ENCODE measurements around the gene ZNF490. TPM values are rescaled to one million over a fixed set of nuclear protein-coding genes. Genes with fewer than 3 reads are reported as not detected.

The ZNF490 gene
- total RNA-seq = 5.2 TPM

DNA sequence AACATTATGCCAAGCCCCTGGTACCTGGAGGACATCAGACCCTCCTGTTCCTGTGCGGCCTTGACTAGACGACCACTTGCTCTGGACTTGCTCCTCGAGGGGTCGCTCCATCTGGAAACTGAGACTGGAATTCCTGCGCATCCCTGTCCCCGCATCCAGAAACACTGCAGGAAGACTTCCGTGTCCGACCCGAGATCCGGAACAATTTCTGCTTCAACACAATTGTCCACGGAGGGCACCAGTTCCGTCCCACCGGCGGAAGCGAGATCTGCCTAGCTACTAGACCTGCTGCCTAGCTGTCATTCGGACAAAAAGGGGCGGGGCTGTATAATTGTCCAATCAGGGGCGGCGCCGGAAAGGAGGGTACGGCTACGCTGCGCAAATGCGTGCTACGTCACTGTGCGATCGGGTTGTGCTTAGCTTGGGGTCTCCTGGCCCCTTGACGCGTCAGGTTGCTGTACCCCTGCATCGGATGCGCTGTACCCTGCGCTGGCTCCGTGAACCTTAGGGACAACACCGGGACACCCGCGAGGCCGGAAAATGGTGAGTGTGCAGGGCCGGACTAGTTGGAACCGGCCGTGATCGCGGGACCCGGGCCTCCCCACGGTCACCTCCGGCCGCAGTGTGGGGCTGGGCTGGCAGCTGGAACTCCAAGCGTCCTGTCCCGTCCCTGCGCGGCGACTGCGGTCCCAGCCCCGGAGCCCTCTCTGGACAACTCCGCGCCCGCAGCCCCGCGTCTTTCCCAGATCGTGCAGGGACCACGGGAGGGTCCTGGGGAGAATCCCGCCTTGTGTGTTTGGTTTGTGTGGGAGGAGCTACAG is at the start of gene ZNF490, which contains the start of gene ZNF791:
Gene ZNF490 (minus strand): TSS at position 274 of the 821 bp plus-strand sequence. CDS start 133 bp downstream, at position 141.
Gene ZNF791 (plus strand): TSS at position 381 of the 821 bp plus-strand sequence. CDS start 160 bp downstream, at position 541.
- peak within 1 kb of the TSS; percentile 92 to 100 (median 95) for H3K4me3 ChIP-seq (ENCODE audit: low read length in 3 of 3)
- peaks cover 6 to 24% (median 19%) of the 10 kb centered on the region in 3 donors for H3K36me3 ChIP-seq (ENCODE audit: control insufficient read depth in 3 of 3, insufficient read depth in 3 of 3, low read length in 3 of 3)
- H3K27ac ChIP-seq (ENCODE audit: low read depth, low read length) = peak within 1 kb of the TSS; percentile 98
- H3K9me3 ChIP-seq (ENCODE audit: control insufficient read depth in 3 of 3, low read length in 3 of 3) = no peaks in the 10 kb centered on the region
- H3K9ac ChIP-seq (ENCODE audit: low read depth in 1 of 3, low read length in 3 of 3) = peak within 1 kb of the TSS; percentile 97 to 100 (median 99)
- no peaks in the 10 kb centered on the region for H3K27me3 ChIP-seq (ENCODE audit: control insufficient read depth in 3 of 3, insufficient read depth in 3 of 3, low read length in 3 of 3)
- H3K4me1 ChIP-seq (ENCODE audit: control insufficient read depth in 3 of 3, insufficient read depth in 3 of 3, low read length in 3 of 3) = peaks cover 10 to 17% (median 15%) of the 10 kb centered on the region in 3 donors

DNA sequence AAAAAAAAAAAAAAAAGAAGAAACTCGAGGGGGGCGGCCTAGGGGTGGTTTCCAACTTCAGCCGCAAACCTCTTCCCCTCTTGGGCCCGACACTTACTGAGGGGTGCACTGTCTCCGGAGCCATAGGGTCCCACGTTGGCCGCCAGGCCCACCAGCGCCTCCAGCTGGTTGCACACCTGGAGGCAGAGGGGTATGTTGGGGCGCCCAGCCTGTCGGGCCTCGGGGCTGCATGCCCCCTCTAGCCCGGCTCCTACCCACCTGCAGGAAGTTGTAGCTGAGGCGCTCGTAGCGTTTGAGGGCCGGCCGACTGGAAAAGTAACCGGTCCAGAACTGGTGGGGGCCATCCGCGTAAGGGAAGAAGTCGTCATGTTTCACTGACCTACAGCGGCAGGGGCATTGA is 47.4 kb upstream of the ZNF490 start:
- Histone ChIP-seq H3K4me3 (ENCODE audit: low read length in 3 of 3) (no peak overlapping the region), H3K4me1 (ENCODE audit: control insufficient read depth in 3 of 3, insufficient read depth in 3 of 3, low read length in 3 of 3) (no peaks in the 10 kb centered on the region), H3K27ac (ENCODE audit: low read depth, low read length) (no peak overlapping the region), H3K27me3 (ENCODE audit: control insufficient read depth in 3 of 3, insufficient read depth in 3 of 3, low read length in 3 of 3) (no peaks in the 10 kb centered on the region), H3K9me3 (ENCODE audit: control insufficient read depth in 3 of 3, low read length in 3 of 3) (no peaks in the 10 kb centered on the region), H3K36me3 (ENCODE audit: control insufficient read depth in 3 of 3, insufficient read depth in 3 of 3, low read length in 3 of 3) (peaks cover 36 to 46% (median 42%) of the 10 kb centered on the region in 3 donors), H3K9ac (ENCODE audit: low read depth in 1 of 3, low read length in 3 of 3) (no peak overlapping the region)

DNA sequence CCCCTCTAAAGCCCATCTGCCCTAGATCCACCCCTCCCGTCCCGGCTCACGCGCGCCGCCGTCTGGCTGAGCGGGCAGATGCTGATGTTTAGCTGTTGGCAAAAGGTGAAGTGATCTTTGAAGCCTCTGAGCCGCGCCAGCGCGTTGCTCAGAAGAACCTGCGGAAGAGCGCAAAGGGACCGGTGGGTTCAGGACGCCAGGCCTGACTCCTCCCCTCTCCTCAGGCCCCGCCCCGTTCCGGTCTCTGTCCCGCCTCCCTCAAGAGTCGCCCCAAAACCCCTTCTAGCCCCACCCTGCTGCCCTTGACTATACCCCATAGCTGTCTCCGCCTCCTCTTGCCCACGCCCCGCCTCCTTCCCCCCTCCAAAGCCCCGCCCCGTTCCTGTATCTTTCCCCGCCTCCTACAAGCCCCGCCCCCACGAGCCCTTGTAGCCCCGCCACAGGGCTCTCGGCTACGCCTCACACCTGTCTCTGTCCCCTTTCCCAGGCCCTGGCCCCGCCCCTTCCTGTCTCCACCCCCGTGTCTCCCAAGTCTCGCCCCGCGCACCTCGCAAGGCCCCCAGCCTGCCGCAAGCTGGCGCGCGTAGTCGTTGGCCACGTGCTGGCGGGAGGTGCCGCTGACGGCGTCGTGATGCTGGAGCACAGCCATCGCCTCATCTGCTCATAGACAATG is 46.4 kb upstream of the ZNF490 start:
- H3K9me3 ChIP-seq (ENCODE audit: control insufficient read depth in 3 of 3, low read length in 3 of 3) = no peaks in the 10 kb centered on the region
- H3K27me3 ChIP-seq (ENCODE audit: control insufficient read depth in 3 of 3, insufficient read depth in 3 of 3, low read length in 3 of 3) = no peaks in the 10 kb centered on the region
- H3K9ac ChIP-seq (ENCODE audit: low read depth in 1 of 3, low read length in 3 of 3) = no peak overlapping the region
- no peak overlapping the region for H3K4me3 ChIP-seq (ENCODE audit: low read length in 3 of 3)
- no peaks in the 10 kb centered on the region for H3K4me1 ChIP-seq (ENCODE audit: control insufficient read depth in 3 of 3, insufficient read depth in 3 of 3, low read length in 3 of 3)
- peaks cover 36 to 45% (median 42%) of the 10 kb centered on the region in 3 donors for H3K36me3 ChIP-seq (ENCODE audit: control insufficient read depth in 3 of 3, insufficient read depth in 3 of 3, low read length in 3 of 3)
- H3K27ac ChIP-seq (ENCODE audit: low read depth, low read length) = no peak overlapping the region

DNA sequence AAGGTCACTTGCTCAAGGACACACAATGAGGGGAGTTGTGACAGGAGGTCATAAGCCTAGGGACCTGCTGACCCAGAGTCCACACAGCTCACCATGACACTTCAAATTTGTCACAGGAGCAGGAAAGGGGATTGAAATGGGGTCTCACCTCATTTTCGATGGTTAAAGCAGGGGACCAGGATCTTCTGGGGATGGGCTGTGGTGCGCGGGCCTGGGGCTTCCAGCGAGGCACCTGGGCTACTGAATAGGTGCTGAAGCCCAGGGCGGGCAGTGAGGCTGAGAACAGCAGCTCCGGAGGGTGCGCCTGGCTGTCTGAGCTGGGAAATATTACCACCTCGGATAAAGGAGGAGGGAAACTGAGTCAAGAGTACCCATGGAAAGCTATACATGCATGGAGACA is 44.9 kb upstream of the ZNF490 start:
- H3K4me3 ChIP-seq (ENCODE audit: low read length in 3 of 3) = no peak overlapping the region
- peaks cover 32 to 40% (median 34%) of the 10 kb centered on the region in 3 donors for H3K36me3 ChIP-seq (ENCODE audit: control insufficient read depth in 3 of 3, insufficient read depth in 3 of 3, low read length in 3 of 3)
- H3K4me1 ChIP-seq (ENCODE audit: control insufficient read depth in 3 of 3, insufficient read depth in 3 of 3, low read length in 3 of 3) = no peaks in the 10 kb centered on the region
- H3K27me3 ChIP-seq (ENCODE audit: control insufficient read depth in 3 of 3, insufficient read depth in 3 of 3, low read length in 3 of 3) = no peaks in the 10 kb centered on the region
- H3K9me3 ChIP-seq (ENCODE audit: control insufficient read depth in 3 of 3, low read length in 3 of 3) = no peaks in the 10 kb centered on the region
- no peak overlapping the region for H3K9ac ChIP-seq (ENCODE audit: low read depth in 1 of 3, low read length in 3 of 3)
- H3K27ac ChIP-seq (ENCODE audit: low read depth, low read length) = no peak overlapping the region

DNA sequence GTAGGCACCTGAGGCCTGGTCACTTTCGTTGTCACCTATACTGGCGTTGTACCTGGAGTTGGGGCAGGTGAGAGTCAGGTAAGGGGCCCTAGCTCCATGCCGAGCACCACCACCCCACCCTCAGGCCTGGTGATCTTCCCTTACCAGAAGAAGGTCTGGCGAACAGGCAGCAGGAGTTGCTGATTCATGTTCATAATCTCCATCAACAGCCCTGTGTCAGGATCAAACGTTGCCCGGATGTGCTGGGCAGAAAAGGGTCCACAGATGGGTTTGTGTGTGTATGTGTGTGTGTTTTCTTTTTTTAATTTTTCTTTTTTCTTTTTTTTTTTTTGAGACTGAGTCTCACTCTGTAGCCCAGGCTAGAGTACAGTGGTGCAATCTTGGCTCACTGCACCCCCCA is 41.6 kb upstream of the ZNF490 start:
- Histone ChIP-seq H3K36me3 (ENCODE audit: control insufficient read depth in 3 of 3, insufficient read depth in 3 of 3, low read length in 3 of 3) (peaks cover 22 to 25% (median 24%) of the 10 kb centered on the region in 3 donors), H3K9me3 (ENCODE audit: control insufficient read depth in 3 of 3, low read length in 3 of 3) (no peaks in the 10 kb centered on the region), H3K4me3 (ENCODE audit: low read length in 3 of 3) (no peak overlapping the region), H3K4me1 (ENCODE audit: control insufficient read depth in 3 of 3, insufficient read depth in 3 of 3, low read length in 3 of 3) (peaks cover 7% of the 10 kb centered on the region in 3 donors), H3K9ac (ENCODE audit: low read depth in 1 of 3, low read length in 3 of 3) (no peak overlapping the region), H3K27ac (ENCODE audit: low read depth, low read length) (no peak overlapping the region), H3K27me3 (ENCODE audit: control insufficient read depth in 3 of 3, insufficient read depth in 3 of 3, low read length in 3 of 3) (no peaks in the 10 kb centered on the region)

DNA sequence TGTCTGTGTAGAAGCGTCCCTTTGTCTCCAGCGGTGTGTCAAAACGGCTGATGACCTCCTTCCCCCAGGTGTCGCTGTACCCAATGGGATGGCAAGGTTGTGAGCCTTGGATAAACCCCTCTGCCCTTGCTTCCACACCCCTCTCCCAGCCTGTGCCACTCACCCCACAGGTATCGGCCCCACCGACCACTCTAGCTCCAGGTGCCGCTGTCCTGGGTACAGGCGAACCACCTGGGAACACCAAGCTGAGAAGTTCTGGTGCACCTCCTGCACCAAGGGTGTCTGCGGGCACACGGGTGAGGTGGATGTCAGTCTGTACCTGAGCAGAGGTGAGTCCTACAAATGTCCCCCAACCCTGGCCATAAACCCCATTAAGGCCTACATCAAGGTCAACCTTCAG is 39.3 kb upstream of the ZNF490 start:
- Histone ChIP-seq H3K27me3 (ENCODE audit: control insufficient read depth in 3 of 3, insufficient read depth in 3 of 3, low read length in 3 of 3) (no peaks in the 10 kb centered on the region), H3K4me1 (ENCODE audit: control insufficient read depth in 3 of 3, insufficient read depth in 3 of 3, low read length in 3 of 3) (peaks cover 7% of the 10 kb centered on the region in 3 donors), H3K9me3 (ENCODE audit: control insufficient read depth in 3 of 3, low read length in 3 of 3) (no peaks in the 10 kb centered on the region), H3K36me3 (ENCODE audit: control insufficient read depth in 3 of 3, insufficient read depth in 3 of 3, low read length in 3 of 3) (peaks cover 5 to 8% (median 6%) of the 10 kb centered on the region in 3 donors), H3K27ac (ENCODE audit: low read depth, low read length) (no peak overlapping the region), H3K9ac (ENCODE audit: low read depth in 1 of 3, low read length in 3 of 3) (no peak overlapping the region), H3K4me3 (ENCODE audit: low read length in 3 of 3) (no peak overlapping the region)

DNA sequence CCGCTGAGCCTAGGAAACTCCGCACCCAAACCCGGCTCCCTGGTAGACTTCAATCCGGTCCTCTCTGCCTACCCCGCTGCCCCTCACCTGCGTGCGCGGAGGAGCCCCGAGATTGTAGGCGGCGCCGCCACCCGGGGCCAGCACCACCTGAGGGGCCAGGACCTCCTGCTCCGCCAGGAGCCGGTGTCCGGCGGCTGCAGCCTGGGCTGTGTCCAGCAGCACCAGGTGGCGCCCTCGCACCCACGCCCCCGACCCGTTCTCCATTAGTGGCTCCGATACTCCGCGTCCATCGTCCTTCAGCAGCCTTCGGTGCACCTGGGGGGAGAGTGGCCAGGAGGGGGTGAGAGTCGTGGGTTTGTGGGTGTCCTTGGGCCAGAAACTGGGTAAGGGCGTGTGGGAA is 37.5 kb upstream of the ZNF490 start:
- Histone ChIP-seq H3K36me3 (ENCODE audit: control insufficient read depth in 3 of 3, insufficient read depth in 3 of 3, low read length in 3 of 3) (peaks cover 2 to 8% (median 4%) of the 10 kb centered on the region in 3 donors), H3K27ac (ENCODE audit: low read depth, low read length) (no peak overlapping the region), H3K4me3 (ENCODE audit: low read length in 3 of 3) (peak overlapping the region in 2 of 3 donors; percentile 2 to 54), H3K9me3 (ENCODE audit: control insufficient read depth in 3 of 3, low read length in 3 of 3) (no peaks in the 10 kb centered on the region), H3K4me1 (ENCODE audit: control insufficient read depth in 3 of 3, insufficient read depth in 3 of 3, low read length in 3 of 3) (peaks cover 7% of the 10 kb centered on the region in 3 donors), H3K9ac (ENCODE audit: low read depth in 1 of 3, low read length in 3 of 3) (peak overlapping the region in 2 of 3 donors; percentile 50 to 54), H3K27me3 (ENCODE audit: control insufficient read depth in 3 of 3, insufficient read depth in 3 of 3, low read length in 3 of 3) (no peaks in the 10 kb centered on the region)

DNA sequence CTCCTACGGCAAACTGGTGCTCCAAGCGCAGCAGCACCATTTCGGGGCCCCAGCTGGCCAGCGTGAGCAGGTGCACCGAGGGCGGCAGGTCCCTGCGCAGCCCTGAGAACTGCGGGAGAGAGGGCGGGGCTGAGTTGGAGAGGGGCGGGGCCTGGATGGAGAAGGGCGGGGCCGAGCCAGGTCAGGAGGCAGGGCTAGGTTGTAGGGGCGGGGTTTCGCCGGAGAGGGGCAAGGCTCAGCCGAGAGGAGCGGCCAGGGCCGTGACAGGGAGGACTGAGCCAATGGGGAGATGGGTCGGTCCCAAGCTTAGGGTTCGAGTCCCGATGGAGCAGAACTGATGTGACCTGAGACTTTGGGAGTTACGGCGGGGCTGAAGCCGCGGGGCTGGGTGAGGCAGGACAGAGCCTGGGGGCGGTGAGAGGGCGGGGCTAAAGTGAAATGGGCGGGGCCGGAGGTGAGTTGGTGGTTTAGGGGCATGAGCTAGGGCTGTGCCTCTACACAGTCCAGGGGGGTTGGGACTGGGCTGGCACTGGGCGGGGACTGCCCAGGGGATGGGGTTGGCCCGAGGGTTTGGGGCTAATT is 37.0 kb upstream of the ZNF490 start:
- H3K4me3 ChIP-seq (ENCODE audit: low read length in 3 of 3) = peak overlapping the region; percentile 2 to 56 (median 54)
- H3K9me3 ChIP-seq (ENCODE audit: control insufficient read depth in 3 of 3, low read length in 3 of 3) = no peaks in the 10 kb centered on the region

DNA sequence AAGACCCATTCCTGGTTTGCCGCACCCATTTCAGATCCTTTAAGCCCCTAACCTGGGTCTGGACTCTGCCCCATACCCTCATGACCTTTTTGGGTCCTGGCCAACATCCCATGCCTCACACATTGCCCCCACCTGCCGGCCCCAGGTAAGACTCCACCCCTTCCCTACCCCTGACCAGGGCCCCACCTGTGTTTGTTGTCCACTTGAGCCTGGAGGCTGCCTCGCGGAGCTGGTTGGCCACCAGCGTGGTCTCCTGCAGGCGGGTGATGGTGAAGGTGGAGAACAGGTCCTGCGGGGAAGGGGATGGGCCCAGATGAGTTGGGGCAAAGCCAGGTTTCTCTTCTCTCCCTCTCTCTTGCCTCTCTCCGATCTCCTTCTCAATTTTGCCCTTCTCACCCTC is 36.4 kb upstream of the ZNF490 start:
- Histone ChIP-seq H3K36me3 (ENCODE audit: control insufficient read depth in 3 of 3, insufficient read depth in 3 of 3, low read length in 3 of 3) (peaks cover 2 to 8% (median 2%) of the 10 kb centered on the region in 3 donors), H3K9ac (ENCODE audit: low read depth in 1 of 3, low read length in 3 of 3) (no peak overlapping the region), H3K9me3 (ENCODE audit: control insufficient read depth in 3 of 3, low read length in 3 of 3) (no peaks in the 10 kb centered on the region), H3K27me3 (ENCODE audit: control insufficient read depth in 3 of 3, insufficient read depth in 3 of 3, low read length in 3 of 3) (no peaks in the 10 kb centered on the region), H3K4me3 (ENCODE audit: low read length in 3 of 3) (no peak overlapping the region), H3K27ac (ENCODE audit: low read depth, low read length) (no peak overlapping the region), H3K4me1 (ENCODE audit: control insufficient read depth in 3 of 3, insufficient read depth in 3 of 3, low read length in 3 of 3) (peaks cover 7% of the 10 kb centered on the region in 3 donors)

More for the DNA sequence above, 37.0 kb upstream of the ZNF490 start:
- Histone ChIP-seq H3K4me1 (ENCODE audit: control insufficient read depth in 3 of 3, insufficient read depth in 3 of 3, low read length in 3 of 3) (peaks cover 7% of the 10 kb centered on the region in 3 donors), H3K9ac (ENCODE audit: low read depth in 1 of 3, low read length in 3 of 3) (peak overlapping the region in 1 of 3 donors; percentile 50), H3K36me3 (ENCODE audit: control insufficient read depth in 3 of 3, insufficient read depth in 3 of 3, low read length in 3 of 3) (peaks cover 2 to 8% (median 4%) of the 10 kb centered on the region in 3 donors), H3K27ac (ENCODE audit: low read depth, low read length) (no peak overlapping the region), H3K27me3 (ENCODE audit: control insufficient read depth in 3 of 3, insufficient read depth in 3 of 3, low read length in 3 of 3) (no peaks in the 10 kb centered on the region)

Measured in skeletal muscle tissue (tissue), 4 donors.